Hepatocyte (in vitro differentiated cells): ENCODE results near the gene GPR18.

Source experiments
- EZH2 ChIP-seq: fragments of 200-600 bp; sonication (generic); IDR thresholded peaks from 2 replicates; pipeline ENCODE4 v1.6.1; 2016; ENCODE audit warnings: antibody characterized with exemption, mild to moderate bottlenecking, borderline replicate concordance
- TF ChIP-seq, protein P1 (sequence below): fragments of 200-600 bp; sonication (generic); IDR thresholded peaks from 2 replicates; pipeline ENCODE4 v1.5.1; 2016; ENCODE audit warnings: antibody characterized with exemption, mild to moderate bottlenecking; ENCODE audit not compliant: poor library complexity

DNA sequence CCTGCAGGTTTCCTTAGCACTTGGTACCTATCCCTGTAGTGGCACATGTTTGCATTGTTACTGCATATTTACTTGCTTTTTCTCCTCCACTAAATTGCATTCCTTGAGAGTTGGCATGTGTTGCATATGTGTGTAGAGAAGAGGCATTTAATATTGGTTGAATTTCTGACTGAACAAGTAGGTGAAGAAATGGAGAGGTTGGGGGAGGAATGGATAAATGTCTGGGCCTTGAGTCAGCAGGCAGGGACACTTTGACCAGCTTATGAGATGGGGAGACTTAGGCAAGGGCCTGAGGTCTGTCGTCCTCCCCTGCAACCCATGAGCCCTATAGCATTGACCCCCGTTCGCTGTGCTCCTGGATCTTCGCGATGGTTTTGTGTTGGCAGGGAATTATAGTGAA, 2.0 kb upstream of the GPR18 start:
- TF ChIP-seq, protein P1, sequence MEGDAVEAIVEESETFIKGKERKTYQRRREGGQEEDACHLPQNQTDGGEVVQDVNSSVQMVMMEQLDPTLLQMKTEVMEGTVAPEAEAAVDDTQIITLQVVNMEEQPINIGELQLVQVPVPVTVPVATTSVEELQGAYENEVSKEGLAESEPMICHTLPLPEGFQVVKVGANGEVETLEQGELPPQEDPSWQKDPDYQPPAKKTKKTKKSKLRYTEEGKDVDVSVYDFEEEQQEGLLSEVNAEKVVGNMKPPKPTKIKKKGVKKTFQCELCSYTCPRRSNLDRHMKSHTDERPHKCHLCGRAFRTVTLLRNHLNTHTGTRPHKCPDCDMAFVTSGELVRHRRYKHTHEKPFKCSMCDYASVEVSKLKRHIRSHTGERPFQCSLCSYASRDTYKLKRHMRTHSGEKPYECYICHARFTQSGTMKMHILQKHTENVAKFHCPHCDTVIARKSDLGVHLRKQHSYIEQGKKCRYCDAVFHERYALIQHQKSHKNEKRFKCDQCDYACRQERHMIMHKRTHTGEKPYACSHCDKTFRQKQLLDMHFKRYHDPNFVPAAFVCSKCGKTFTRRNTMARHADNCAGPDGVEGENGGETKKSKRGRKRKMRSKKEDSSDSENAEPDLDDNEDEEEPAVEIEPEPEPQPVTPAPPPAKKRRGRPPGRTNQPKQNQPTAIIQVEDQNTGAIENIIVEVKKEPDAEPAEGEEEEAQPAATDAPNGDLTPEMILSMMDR, result no peak
- TF ChIP-seq EZH2, result no peak
